Measurements from ENCODE around the gene FBXO31. TPM values are rescaled to one million over a fixed set of nuclear protein-coding genes. Genes with fewer than 3 reads are reported as not detected.

FBXO31 gene
- total and polyA plus RNA-seq, 9 of the 15 experiments (the other 6 are each of a cell fraction or from before 2014, with no cell fraction given) = 0.18 to 33.3 (median 10.9) TPM

DNA sequence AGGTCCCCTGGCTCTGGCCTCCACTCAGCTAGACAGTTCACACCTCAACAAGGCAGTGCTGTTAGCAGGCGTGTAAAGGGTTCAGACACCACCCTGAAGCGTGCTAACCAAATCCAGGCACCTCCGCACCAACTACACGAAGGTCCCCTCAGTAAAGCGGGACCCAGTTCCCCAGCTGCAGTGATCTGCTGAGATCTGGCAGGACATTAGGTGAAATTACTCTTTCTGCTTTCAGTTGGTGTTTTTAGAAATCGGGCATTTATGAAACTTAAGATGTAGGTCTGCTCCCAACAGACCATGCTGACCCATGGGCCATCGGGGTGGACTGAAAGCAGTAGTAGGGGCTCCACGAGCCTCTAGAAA lies 27.1 kb downstream of the FBXO31 start (continued):
- TF ChIP-seq, protein P1, sequence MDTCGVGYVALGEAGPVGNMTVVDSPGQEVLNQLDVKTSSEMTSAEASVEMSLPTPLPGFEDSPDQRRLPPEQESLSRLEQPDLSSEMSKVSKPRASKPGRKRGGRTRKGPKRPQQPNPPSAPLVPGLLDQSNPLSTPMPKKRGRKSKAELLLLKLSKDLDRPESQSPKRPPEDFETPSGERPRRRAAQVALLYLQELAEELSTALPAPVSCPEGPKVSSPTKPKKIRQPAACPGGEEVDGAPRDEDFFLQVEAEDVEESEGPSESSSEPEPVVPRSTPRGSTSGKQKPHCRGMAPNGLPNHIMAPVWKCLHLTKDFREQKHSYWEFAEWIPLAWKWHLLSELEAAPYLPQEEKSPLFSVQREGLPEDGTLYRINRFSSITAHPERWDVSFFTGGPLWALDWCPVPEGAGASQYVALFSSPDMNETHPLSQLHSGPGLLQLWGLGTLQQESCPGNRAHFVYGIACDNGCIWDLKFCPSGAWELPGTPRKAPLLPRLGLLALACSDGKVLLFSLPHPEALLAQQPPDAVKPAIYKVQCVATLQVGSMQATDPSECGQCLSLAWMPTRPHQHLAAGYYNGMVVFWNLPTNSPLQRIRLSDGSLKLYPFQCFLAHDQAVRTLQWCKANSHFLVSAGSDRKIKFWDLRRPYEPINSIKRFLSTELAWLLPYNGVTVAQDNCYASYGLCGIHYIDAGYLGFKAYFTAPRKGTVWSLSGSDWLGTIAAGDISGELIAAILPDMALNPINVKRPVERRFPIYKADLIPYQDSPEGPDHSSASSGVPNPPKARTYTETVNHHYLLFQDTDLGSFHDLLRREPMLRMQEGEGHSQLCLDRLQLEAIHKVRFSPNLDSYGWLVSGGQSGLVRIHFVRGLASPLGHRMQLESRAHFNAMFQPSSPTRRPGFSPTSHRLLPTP (IDR thresholded peaks at IDR 0.05; ENCODE audit: borderline replicate concordance, extremely low read depth, insufficient read length) = no peak
- TF ChIP-seq SOX6 (IDR thresholded peaks at IDR 0.05) (no peak), GATA2 (CRISPR knock-in tag; IDR thresholded peaks at IDR 0.05) (no peak), JUND (IDR thresholded peaks at IDR 0.05; ENCODE audit: borderline replicate concordance, low read depth, low read length) (no peak), JUND (tag; IDR thresholded peaks at IDR 0.05; ENCODE audit: borderline replicate concordance, low read depth, low read length) (no peak), RAD51 (IDR thresholded peaks at IDR 0.05; ENCODE audit: borderline replicate concordance, low read depth) (no peak)

DNA sequence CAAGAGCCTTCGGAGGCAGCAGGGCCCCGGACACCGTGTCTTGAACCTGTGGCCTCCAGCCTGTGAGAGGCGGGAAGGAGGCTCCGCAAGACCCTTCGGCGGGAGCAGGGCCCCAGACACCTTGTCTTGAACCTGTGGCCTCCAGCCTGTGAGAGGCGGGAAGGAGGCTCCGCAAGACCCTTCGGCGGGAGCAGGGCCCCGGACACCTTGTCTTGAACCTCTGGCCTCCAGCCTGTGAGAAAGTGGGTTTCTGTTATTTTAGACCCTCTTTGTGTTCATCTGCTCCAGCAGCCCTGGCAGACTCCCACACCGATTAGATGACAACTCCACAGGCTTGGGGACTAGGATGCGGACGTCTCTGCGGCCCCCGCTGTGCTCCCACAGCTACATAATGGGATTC lies 30.0 kb downstream of the FBXO31 start:
- Histone ChIP-seq H3K79me2 (ENCODE audit: control insufficient read depth, insufficient read depth, low read length) (peaks cover 4% of the 10 kb centered on the region; the same call in 2 of the 3 replicates), H3K4me2 (ENCODE audit: insufficient read depth, low read length) (no peak overlapping the region), H4K20me1 (replicated peaks; ENCODE audit: control insufficient read depth, insufficient read depth, low read length) (no peaks in the 10 kb centered on the region; the same call in 1 of the 2 replicates), H3K36me3 (ENCODE audit: control insufficient read depth, insufficient read depth, low read length) (peaks cover 29% of the 10 kb centered on the region; the same call in 2 of the 3 replicates), H3K27me3 (ENCODE audit: control insufficient read depth in 2 of 2, insufficient read depth in 2 of 2, low read length in 2 of 2) (no peaks in the 10 kb centered on the region), H3K27ac (ENCODE audit: extremely low read depth, low read depth, low read length) (no peak overlapping the region), H3K9ac (ENCODE audit: insufficient read depth in 1 of 2, low read depth in 2 of 2, low read length in 2 of 2) (no peak overlapping the region), H2AFZ (ENCODE audit: low read depth, low read length) (no peak overlapping the region), H3K4me1 (replicated peaks in 1 of 2; ENCODE audit: control insufficient read depth in 2 of 2, insufficient read depth in 2 of 2, low read length in 2 of 2) (peaks cover 0 to 6% of the 10 kb centered on the region in 2 experiments; a peak in 1 of 5 replicates), H3K4me3 (no peak overlapping the region), H3K9me3 (replicated peaks; ENCODE audit: control insufficient read depth, insufficient read depth, low read depth, low read length) (no peaks in the 10 kb centered on the region), H3K9me1 (ENCODE audit: control insufficient read depth, insufficient read depth, low read length) (no peaks in the 10 kb centered on the region)
- DNase-seq (ENCODE audit: extremely low read depth in 1 of 4, low spot score in 3 of 4) (no peak), FAIRE-seq (no peak), ATAC-seq (no peak)
- ChIA-PET POLR2A (interaction anchor here (0.6 kb wide), 1 partner anchor 11 kb away, joined by 3 read pairs; no protein-coding TSS in a partner anchor), CTCF (ENCODE audit: low intra/inter-chr PET ratio) (no interaction called here)
- 96% methylated on average over 8 of the region's 17 CpGs for WGBS (ENCODE audit: insufficient coverage, low coverage, missing lambda C conversion rate)
- in situ Hi-C loops (cut with MboI) (no loop called here), intact Hi-C loops (cut with micrococcal nuclease) (no loop called here)
- no TSS peak for BruUV-seq (replicated peaks)
- TF ChIP-seq ZNF318 (IDR thresholded peaks at IDR 0.05; ENCODE audit: borderline replicate concordance in 1 of 2, low read depth in 1 of 2) (no peak), DMBX1 (CRISPR knock-in tag; IDR thresholded peaks at IDR 0.05; ENCODE audit: borderline replicate concordance) (no peak)

Data from K562 (cell line).